BLaER1 (cell line): ENCODE measurements around the gene NPB.

ENCODE experiments used
- H3K27ac ChIP-seq: shearing (Covaris generic); formaldehyde crosslinking; 2 replicates; pipeline ENCODE4 v1.8.1; 2022
- H3K27me3 ChIP-seq: shearing (Covaris generic); formaldehyde crosslinking; 2 replicates; pipeline ENCODE4 v1.8.1; 2022
- H3K36me3 ChIP-seq: shearing (Covaris generic); formaldehyde crosslinking; 2 replicates; pipeline ENCODE4 v1.8.1; 2022
- H3K4me1 ChIP-seq: shearing (Covaris generic); formaldehyde crosslinking; 2 replicates; pipeline ENCODE4 v1.8.1; 2022
- H3K4me2 ChIP-seq: shearing (Covaris generic); formaldehyde crosslinking; 2 replicates; pipeline ENCODE4 v1.8.1; 2022
- H3K4me3 ChIP-seq: shearing (Covaris generic); formaldehyde crosslinking; 2 replicates; pipeline ENCODE4 v1.8.1; 2022
- H3K9ac ChIP-seq: shearing (Covaris generic); formaldehyde crosslinking; 2 replicates; pipeline ENCODE4 v1.8.1; 2022
- H3K9me3 ChIP-seq: shearing (Covaris generic); formaldehyde crosslinking; 2 replicates; pipeline ENCODE4 v1.8.1; 2022
- H4K20me1 ChIP-seq: shearing (Covaris generic); formaldehyde crosslinking; 2 replicates; pipeline ENCODE4 v1.8.1; 2022
- Cebpa-rat ChIP-seq: shearing (Covaris generic); IDR thresholded peaks from 2 replicates; pipeline ENCODE4 v1.8.1; 2022

Gene NPB

DNA sequence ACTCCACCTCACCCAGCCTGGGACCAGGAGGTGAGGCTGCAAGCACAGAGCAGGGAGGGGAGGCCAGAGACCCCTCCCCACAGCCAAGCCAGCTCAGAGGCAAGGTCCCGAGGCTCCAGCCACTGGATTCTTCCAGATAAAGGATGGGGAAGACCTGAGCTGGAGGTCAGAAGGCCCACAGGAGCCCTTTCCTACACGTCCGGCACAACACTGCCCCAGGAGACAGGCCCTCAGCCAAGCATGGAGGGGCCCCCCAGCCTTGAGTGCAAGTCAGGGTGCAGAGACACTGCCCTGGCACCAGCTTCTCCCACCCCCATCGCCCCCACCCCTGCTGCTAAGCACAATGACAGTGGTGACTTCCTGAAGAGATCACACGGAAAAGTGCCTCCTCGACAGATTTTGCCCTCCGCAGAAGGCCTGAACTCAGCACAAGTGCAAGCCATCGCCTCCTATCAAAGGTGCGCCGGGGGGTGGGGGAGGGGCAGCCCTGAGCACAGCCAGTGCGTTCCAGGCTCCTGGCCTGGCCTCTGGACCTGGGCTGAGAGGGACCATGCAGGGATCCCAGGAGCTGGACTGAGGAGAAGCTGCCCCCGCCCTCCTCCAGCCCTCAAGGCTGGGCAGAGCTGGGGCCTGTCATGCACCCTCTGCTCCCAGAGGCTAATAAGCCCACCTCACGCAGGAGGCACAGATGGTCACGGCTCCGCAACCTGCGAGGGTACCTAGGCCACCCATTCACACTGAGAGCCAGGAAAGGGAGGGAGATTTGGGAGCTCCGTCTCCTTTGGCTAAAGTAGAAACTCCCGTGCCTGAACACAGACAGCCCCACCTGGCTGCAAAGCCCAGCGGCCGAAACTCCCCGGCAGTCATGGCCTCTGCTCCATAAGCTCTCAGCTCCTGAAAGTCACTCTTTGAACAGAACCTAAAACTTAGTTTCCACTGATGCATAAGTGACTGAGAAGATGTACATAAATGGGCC lies 22.8 kb downstream of the NPB start:
- peak overlapping the region; percentile 81 for H3K9ac ChIP-seq
- peak overlapping the region; percentile 86 for H3K27ac ChIP-seq
- peak overlapping the region; percentile 100 for H3K4me2 ChIP-seq
- peak overlapping the region; percentile 64 for H3K4me3 ChIP-seq
- no peak for TF ChIP-seq Cebpa-rat
- peaks cover 40% of the 10 kb centered on the region for H4K20me1 ChIP-seq
- peaks cover 24% of the 10 kb centered on the region for H3K36me3 ChIP-seq
- no peaks in the 10 kb centered on the region for H3K9me3 ChIP-seq
- H3K4me1 ChIP-seq: peaks cover 85% of the 10 kb centered on the region
- H3K27me3 ChIP-seq: peaks cover 19% of the 10 kb centered on the region

DNA sequence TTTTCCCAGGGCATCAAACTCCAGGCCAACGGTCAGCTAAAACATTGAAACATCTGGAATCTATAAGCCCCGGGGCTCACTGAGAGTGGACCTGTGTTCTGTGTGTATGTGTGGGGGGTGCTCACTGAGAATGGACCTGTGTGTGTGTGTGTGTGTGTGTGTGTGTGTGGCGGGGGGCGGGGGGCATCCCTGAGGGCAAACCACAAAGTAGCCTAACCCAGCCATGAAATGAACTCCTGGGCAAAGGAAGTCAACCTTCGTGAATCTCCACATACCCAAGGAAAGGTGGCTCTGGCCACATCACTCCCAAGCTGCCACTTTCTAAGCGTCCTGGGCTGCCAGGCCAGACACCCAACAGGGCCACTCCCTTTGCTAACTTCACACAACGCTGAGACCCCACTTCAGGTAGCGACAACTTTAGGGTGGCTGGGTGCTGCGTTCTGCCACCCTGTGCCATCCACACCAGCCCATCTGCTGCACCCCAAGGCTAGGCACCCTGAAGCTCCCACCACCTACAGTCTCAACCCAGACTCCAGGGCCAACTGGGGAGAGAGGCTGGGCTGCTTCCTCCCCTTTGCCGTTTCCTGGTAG lies 23.9 kb downstream of the NPB start:
- TF ChIP-seq Cebpa-rat: no peak
- peaks cover 19% of the 10 kb centered on the region for H3K27me3 ChIP-seq
- peak overlapping the region; percentile 100 for H3K4me2 ChIP-seq
- H3K36me3 ChIP-seq: peaks cover 17% of the 10 kb centered on the region
- peaks cover 45% of the 10 kb centered on the region for H4K20me1 ChIP-seq
- H3K4me3 ChIP-seq: peak overlapping the region; percentile 97
- H3K27ac ChIP-seq: peak overlapping the region; percentile 91
- H3K9ac ChIP-seq: peak overlapping the region; percentile 91
- H3K4me1 ChIP-seq: peaks cover 85% of the 10 kb centered on the region
- no peaks in the 10 kb centered on the region for H3K9me3 ChIP-seq

DNA sequence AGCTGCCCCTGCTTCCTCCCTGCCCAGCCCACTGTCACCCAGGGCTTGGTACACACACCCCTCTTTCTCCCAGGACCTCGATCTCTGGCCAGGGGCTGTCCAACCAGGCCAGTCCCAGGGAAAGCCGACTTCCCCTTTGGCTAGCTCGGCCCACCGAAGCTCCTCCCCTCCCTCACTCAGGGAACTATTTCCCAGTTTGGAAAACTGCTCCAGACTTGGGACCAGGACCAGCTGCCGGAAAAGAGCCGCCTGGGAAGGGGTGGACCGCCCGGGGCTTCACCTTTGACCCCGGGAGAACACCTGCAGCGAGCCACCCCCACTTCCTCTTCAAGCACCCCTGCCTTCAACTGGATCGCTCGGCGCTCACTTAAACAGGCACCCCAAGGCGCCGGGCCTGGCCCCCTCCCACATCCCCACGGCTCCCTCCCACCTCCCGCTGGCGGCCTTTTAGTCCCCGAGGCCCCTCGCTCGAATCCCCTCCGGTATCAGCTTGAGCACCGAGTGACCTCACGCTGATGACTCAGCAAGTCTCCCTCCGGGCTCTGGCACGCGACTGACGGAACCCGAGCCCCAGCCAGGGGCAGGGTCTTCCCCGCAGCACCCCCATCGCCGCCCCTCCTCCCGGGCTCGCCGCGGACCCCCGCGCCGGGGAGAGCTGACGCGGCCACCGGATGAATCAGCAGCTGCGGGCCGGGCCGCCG lies 24.6 kb downstream of the NPB start:
- peaks cover 49% of the 10 kb centered on the region for H4K20me1 ChIP-seq
- H3K4me3 ChIP-seq: peak overlapping the region; percentile 97
- peaks cover 13% of the 10 kb centered on the region for H3K36me3 ChIP-seq
- H3K27me3 ChIP-seq: peaks cover 19% of the 10 kb centered on the region
- TF ChIP-seq Cebpa-rat: no peak
- H3K27ac ChIP-seq: peak overlapping the region; percentile 91
- peaks cover 85% of the 10 kb centered on the region for H3K4me1 ChIP-seq
- H3K4me2 ChIP-seq: peak overlapping the region; percentile 100
- no peaks in the 10 kb centered on the region for H3K9me3 ChIP-seq
- H3K9ac ChIP-seq: peak overlapping the region; percentile 91

DNA sequence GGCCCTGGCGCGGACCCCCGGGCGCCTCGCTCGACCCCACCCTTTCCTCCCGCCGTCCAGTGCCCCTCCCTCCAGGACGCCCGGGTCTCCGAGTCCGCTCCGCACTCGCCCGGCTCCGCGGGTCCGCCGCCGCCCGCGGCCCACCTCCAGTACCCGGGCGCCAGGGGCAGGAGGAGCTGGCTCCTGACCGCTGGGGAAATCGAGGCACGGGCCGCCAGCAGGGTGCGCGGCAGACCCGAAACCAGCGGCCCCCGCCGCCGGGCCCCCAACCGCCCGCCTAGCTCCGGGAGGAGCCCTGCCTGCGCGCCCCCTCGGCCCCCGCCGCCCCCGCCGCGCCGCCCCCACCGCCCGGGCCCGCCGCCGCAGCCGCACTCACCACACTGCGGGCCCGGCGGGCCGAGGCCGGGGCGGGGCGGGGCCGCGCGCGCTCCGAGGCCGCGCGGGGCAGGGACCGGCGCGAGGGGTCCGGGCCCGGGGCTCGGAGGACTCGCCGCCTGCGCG lies 25.2 kb downstream of the NPB start:
- Histone ChIP-seq H3K9ac (peak overlapping the region; percentile 91), H3K4me3 (peak overlapping the region; percentile 97), H3K4me2 (peak overlapping the region; percentile 100), H3K9me3 (no peaks in the 10 kb centered on the region), H3K4me1 (peaks cover 85% of the 10 kb centered on the region), H4K20me1 (peaks cover 55% of the 10 kb centered on the region), H3K27me3 (peaks cover 19% of the 10 kb centered on the region), H3K27ac (peak overlapping the region; percentile 91), H3K36me3 (peaks cover 8% of the 10 kb centered on the region)
- no peak for TF ChIP-seq Cebpa-rat

DNA sequence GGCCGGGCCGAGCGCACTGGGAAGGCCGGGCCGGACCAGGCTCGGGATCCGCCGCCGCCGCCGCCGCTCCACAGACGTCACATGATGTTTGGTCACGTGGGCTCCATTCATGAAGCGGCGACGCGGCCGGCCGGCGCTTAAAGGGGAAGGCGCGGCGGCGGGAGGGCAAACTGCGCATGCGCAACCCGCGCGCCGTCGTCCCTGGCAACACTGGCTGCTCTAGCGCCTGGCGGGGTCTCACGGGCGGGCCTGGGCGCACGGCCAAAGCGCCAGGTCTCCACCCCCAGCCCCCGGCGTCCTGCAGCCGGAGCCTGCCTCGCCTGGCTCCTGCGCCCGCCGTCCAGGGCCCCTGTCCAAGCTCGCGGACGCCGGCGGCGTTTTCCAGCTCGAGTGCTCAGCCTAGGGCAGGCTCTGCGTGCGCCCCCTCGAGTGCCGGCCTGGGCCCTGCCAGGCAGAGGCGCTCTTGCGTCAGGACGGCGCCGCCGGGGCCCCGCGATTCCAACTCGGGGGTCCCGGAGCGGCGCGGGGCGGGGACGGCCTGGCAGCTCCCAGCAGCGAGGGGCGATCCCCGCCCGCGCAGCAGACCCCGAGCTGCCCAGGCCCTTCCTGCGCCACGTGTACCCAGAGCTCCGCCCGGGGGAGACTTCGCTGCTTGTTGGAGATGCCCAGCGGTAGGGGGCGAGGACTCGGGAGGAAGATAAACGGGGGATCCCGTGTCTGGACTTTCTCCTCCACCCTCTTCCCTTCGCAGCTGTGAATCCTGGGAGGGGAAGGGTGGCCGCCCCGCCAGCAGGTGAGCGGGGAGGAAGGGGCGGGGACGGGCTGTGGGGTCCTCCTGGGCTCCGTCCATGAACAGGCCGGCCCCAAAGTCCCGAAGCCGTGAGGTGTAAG lies 25.9 kb downstream of the NPB start, which contains the start of gene MAFG:
Gene MAFG, minus strand, starts transcription at position 83 of the 891 bp plus-strand sequence. CDS start 4,550 bp downstream, outside the sequence.
- TF ChIP-seq Cebpa-rat: no peak
- Histone ChIP-seq H4K20me1 (peaks cover 62% of the 10 kb centered on the region), H3K27me3 (peaks cover 19% of the 10 kb centered on the region), H3K4me2 (peak within 1 kb of the TSS; percentile 100), H3K9ac (peak within 1 kb of the TSS; percentile 91), H3K4me3 (peak within 1 kb of the TSS; percentile 97), H3K9me3 (no peaks in the 10 kb centered on the region), H3K4me1 (peaks cover 81% of the 10 kb centered on the region), H3K27ac (peak within 1 kb of the TSS; percentile 91), H3K36me3 (peaks cover 2% of the 10 kb centered on the region)

GRCh38 chr17:81928544-81929252 lies 26.7 kb downstream of the NPB start:
- H3K4me1 ChIP-seq: peaks cover 73% of the 10 kb centered on the region

DNA sequence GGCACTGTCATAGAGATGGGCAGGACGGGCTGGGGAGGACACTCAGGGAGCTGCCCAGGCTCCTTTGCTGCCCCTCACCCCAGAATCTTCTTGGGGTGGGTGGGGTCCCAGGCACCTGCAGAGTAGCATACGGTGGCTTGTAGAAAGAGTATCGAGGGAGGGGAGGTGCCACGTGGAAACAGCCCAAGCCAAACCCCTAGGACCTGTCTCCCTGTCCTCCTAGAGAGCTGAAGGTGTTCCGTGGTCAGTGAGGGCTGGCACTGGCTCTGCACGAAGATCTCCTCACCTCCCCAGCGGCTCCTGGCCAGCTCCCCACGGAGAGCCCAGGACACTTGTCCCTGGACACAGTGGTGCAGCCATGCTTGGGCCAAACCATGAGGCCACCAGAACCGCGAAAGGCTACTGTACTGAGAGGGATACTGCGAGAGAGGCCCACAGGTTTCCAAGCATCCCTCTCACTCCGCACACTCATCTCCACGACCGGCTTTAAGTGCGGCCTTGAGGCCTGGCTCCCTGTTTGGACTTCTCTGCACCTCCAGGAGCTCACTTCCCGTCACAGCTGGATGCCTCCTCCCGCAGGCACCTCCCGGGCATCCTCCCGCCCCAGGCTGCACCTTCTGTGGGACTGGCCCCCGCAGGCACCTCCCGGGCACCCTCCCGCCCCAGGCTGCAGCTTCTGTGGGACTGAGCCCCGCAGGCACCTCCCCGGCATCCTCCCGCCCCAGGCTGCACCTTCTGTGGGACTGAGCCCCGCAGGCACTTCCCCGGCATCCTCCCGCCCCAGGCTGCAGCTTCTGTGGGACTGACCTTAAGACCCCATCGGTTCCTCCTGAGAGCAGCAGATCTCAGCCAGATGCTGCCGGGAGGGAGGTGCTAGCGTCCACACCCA lies 27.5 kb downstream of the NPB start:
- Histone ChIP-seq H3K4me1 (peaks cover 71% of the 10 kb centered on the region), H3K36me3 (peaks cover 17% of the 10 kb centered on the region), H3K27me3 (peaks cover 19% of the 10 kb centered on the region), H4K20me1 (peaks cover 66% of the 10 kb centered on the region), H3K4me2 (peak overlapping the region; percentile 94), H3K27ac (no peak overlapping the region), H3K9ac (peak overlapping the region; percentile 91), H3K9me3 (no peaks in the 10 kb centered on the region), H3K4me3 (peak overlapping the region; percentile 97; the same call in 1 of the 2 replicates)
- TF ChIP-seq Cebpa-rat: no peak

More at GRCh38 chr17:81928544-81929252, 26.7 kb downstream of the NPB start:
- no peaks in the 10 kb centered on the region for H3K9me3 ChIP-seq
- H3K36me3 ChIP-seq: peaks cover 9% of the 10 kb centered on the region
- peaks cover 19% of the 10 kb centered on the region for H3K27me3 ChIP-seq
- no peak for TF ChIP-seq Cebpa-rat
- peak overlapping the region; percentile 94 for H3K4me2 ChIP-seq
- H4K20me1 ChIP-seq: peaks cover 66% of the 10 kb centered on the region
- H3K27ac ChIP-seq: peak overlapping the region; percentile 91
- peak overlapping the region; percentile 91 for H3K9ac ChIP-seq
- peak overlapping the region; percentile 97 for H3K4me3 ChIP-seq
